ENCODE results near the gene MRPL49.
"Not testable (repeated sequence)": the region's sequence is repeated elsewhere in the genome, so short reads cannot be mapped to it uniquely, and the experiment has no call there.

Gene MRPL49

GRCh38 chr11:65132988-65133700 is 11.0 kb downstream of the MRPL49 start:
- DNase-seq (ENCODE audit: low read depth in 2 of 2, low spot score in 1 of 2) = no peak

GRCh38 chr11:65133724-65134123 is 11.6 kb downstream of the MRPL49 start:
- no peak for DNase-seq (ENCODE audit: low read depth in 2 of 2, low spot score in 1 of 2)

- DNase-seq (ENCODE audit: low read depth in 2 of 2, low spot score in 1 of 2) = peak; percentile 82 to 86
These were observed 12.3 kb downstream of the MRPL49 start, which contains the start of gene SYVN1 for GRCh38 chr11:65134240-65134951. TSS of gene SYVN1 (minus strand) at chr11:65134519. CDS start at chr11:65133601, 918 bp downstream.

GRCh38 chr11:65134952-65135632 is 13.0 kb downstream of the MRPL49 start:
- DNase-seq (ENCODE audit: low read depth in 2 of 2, low spot score in 1 of 2) = peak; percentile 52 to 71

- no peak for DNase-seq (ENCODE audit: low read depth in 2 of 2, low spot score in 1 of 2)
These were observed 13.6 kb downstream of the MRPL49 start for GRCh38 chr11:65135633-65136145.

GRCh38 chr11:65136515-65137096 is 14.5 kb downstream of the MRPL49 start:
- no peak for DNase-seq (ENCODE audit: low read depth in 2 of 2, low spot score in 1 of 2)

- no peak for DNase-seq (ENCODE audit: low read depth in 2 of 2, low spot score in 1 of 2)
These were observed 19.9 kb downstream of the MRPL49 start for GRCh38 chr11:65141896-65142494.

GRCh38 chr11:65147352-65148075 is 25.4 kb downstream of the MRPL49 start:
- no peak for DNase-seq (ENCODE audit: low read depth in 2 of 2, low spot score in 1 of 2)

GRCh38 chr11:65148657-65149056 is 26.5 kb downstream of the MRPL49 start:
- no peak for DNase-seq (ENCODE audit: low read depth in 2 of 2, low spot score in 1 of 2)

GRCh38 chr11:65150131-65150508 is 28.0 kb downstream of the MRPL49 start:
- DNase-seq (ENCODE audit: low read depth in 2 of 2, low spot score in 1 of 2) = not testable (repeated sequence)

- DNase-seq (ENCODE audit: low read depth in 2 of 2, low spot score in 1 of 2) = no peak
These were observed 28.6 kb downstream of the MRPL49 start for GRCh38 chr11:65150509-65151299.

- DNase-seq (ENCODE audit: low read depth in 2 of 2, low spot score in 1 of 2) = no peak
These were observed 29.3 kb downstream of the MRPL49 start for GRCh38 chr11:65151331-65151899.

- DNase-seq (ENCODE audit: low read depth in 2 of 2, low spot score in 1 of 2) = no peak
These were observed 30.0 kb downstream of the MRPL49 start for GRCh38 chr11:65152122-65152521.

- DNase-seq (ENCODE audit: low read depth in 2 of 2, low spot score in 1 of 2) = no peak
These were observed 34.1 kb downstream of the MRPL49 start for GRCh38 chr11:65156256-65156655.

- no peak for DNase-seq (ENCODE audit: low read depth in 2 of 2, low spot score in 1 of 2)
These were observed 34.8 kb downstream of the MRPL49 start for GRCh38 chr11:65156926-65157325.

GRCh38 chr11:65157336-65157735 is 35.2 kb downstream of the MRPL49 start:
- no peak for DNase-seq (ENCODE audit: low read depth in 2 of 2, low spot score in 1 of 2)

- no peak for DNase-seq (ENCODE audit: low read depth in 2 of 2, low spot score in 1 of 2)
These were observed 36.9 kb downstream of the MRPL49 start for GRCh38 chr11:65159012-65159411.

GRCh38 chr11:65160643-65161042 is 38.5 kb downstream of the MRPL49 start:
- DNase-seq (ENCODE audit: low read depth in 2 of 2, low spot score in 1 of 2) = no peak

- DNase-seq (ENCODE audit: low read depth in 2 of 2, low spot score in 1 of 2) = no peak
These were observed 41.6 kb downstream of the MRPL49 start for GRCh38 chr11:65163684-65164083.

Data from stimulated activated CD8-positive, alpha-beta memory T cell treated with anti-CD3 and anti-CD28 coated beads, Interleukin-4, amount 100 ng/mL, for 4 hours (primary cell).